H1 (cell line): Measurements from ENCODE around the gene ATP5ME. TPM values are rescaled to one million over a fixed set of nuclear protein-coding genes. Genes with fewer than 3 reads are reported as not detected.
"Not testable (repeated sequence)": the region's sequence is repeated elsewhere in the genome, so short reads cannot be mapped to it uniquely, and the experiment has no call there.

Experiments
- CTCF ChIA-PET: fragments of 300-600 bp; sonication (Branson Sonifier 250); formaldehyde crosslinking; loops from one replicate; lab custom pipeline; 2021; ENCODE audit not compliant: partially characterized antibody; lab: Charles Lee
- POLR2A ChIA-PET: fragments of 300-600 bp; sonication (Branson Sonifier 250); formaldehyde crosslinking; loops from one replicate; lab custom pipeline; 2021; ENCODE audit warnings: inconsistent platforms; ENCODE audit not compliant: partially characterized antibody; lab: Charles Lee
- DNase-seq, 2 experiments: peaks; one replicate each; pipeline versions ENCODE4 v3.0.0 to v3.0.0-alpha.2; 2010 to 2022; ENCODE audit warnings: low spot score in 2 of 2, low read depth in 1 of 2, mixed read lengths in 1 of 2
- FAIRE-seq: peaks from 2 replicates; lab custom pipeline; 2011; peaks lifted over from hg19 to GRCh38; lab: Jason Lieb, UNC
- H2AFZ ChIP-seq: 2 replicates; pipeline ENCODE4 v1.8.1; 2012; ENCODE audit warnings: low read length, inconsistent platforms
- H2AK5ac ChIP-seq: 2 replicates; pipeline ENCODE4 v1.6.1; 2013; ENCODE audit warnings: low read depth, low read length
- H2BK120ac ChIP-seq: replicated peaks from 2 replicates; pipeline ENCODE3; 2013; ENCODE audit warnings: low read depth, low read length, inconsistent platforms
- H2BK12ac ChIP-seq: 2 replicates; pipeline ENCODE4 v1.6.1; 2013; ENCODE audit warnings: low read depth, low read length
- H2BK15ac ChIP-seq: 2 replicates; pipeline ENCODE4 v1.6.1; 2013; ENCODE audit warnings: low read length
- H2BK20ac ChIP-seq: 2 replicates; pipeline ENCODE4 v1.6.1; 2013; ENCODE audit warnings: low read length
- H2BK5ac ChIP-seq: 2 replicates; pipeline ENCODE4 v1.6.1; 2013; ENCODE audit warnings: low read depth, low read length
- H3K14ac ChIP-seq: 2 replicates; pipeline ENCODE4 v1.6.1; 2013; ENCODE audit warnings: inconsistent platforms; ENCODE audit not compliant: insufficient read length
- H3K18ac ChIP-seq: 2 replicates; pipeline ENCODE4 v1.6.1; 2013; ENCODE audit warnings: low read length; ENCODE audit errors: extremely low read depth
- H3K23ac ChIP-seq: 2 replicates; pipeline ENCODE4 v1.6.1; 2013; ENCODE audit warnings: inconsistent platforms; ENCODE audit not compliant: insufficient read length
- H3K23me2 ChIP-seq: 2 replicates; pipeline ENCODE4 v1.6.1; 2013; ENCODE audit warnings: low read depth, low read length
- H3K27ac ChIP-seq: 2 replicates; pipeline ENCODE4 v1.6.1; 2011; ENCODE audit warnings: low read depth, low read length, inconsistent platforms
- H3K27me3 ChIP-seq, 4 experiments: replicated peaks in 1 of 4; 1 replicate in 1 of 4; 2 replicates in 3 of 4; pipeline versions ENCODE4 v1.6.1 to v1.8.1; 2011 to 2013; ENCODE audit warnings: low read length in 3 of 4, mild to moderate bottlenecking in 3 of 4, inconsistent platforms in 2 of 4, mixed read lengths in 2 of 4, moderate library complexity in 1 of 4; ENCODE audit not compliant: control insufficient read depth in 3 of 4, insufficient read depth in 3 of 4; ENCODE audit errors: extremely low read depth in 1 of 4
- H3K36me3 ChIP-seq, 4 experiments: 2 replicates each; pipeline versions ENCODE4 v1.6.1 to v1.8.1; 2011 to 2013; ENCODE audit warnings: mild to moderate bottlenecking in 4 of 4, low read length in 3 of 4, moderate library complexity in 2 of 4, control low read depth in 1 of 4, inconsistent platforms in 1 of 4; ENCODE audit not compliant: insufficient read depth in 4 of 4, control insufficient read depth in 2 of 4
- H3K4ac ChIP-seq: replicated peaks from 2 replicates; pipeline ENCODE3; 2013; ENCODE audit warnings: low read length, low read depth, mixed read lengths, inconsistent platforms; ENCODE audit not compliant: insufficient read length
- H3K4me1 ChIP-seq, 4 experiments: replicated peaks in 1 of 4; 1 replicate in 1 of 4; 2 replicates in 3 of 4; pipeline versions ENCODE4 v1.6.1 to v1.8.1; 2011 to 2013; ENCODE audit warnings: low read length in 3 of 4, inconsistent platforms in 2 of 4, mixed read lengths in 1 of 4; ENCODE audit not compliant: insufficient read depth in 4 of 4, control insufficient read depth in 3 of 4
- H3K4me2 ChIP-seq, 2 experiments: 2 replicates each; pipeline versions ENCODE4 v1.6.1 to v1.8.1; 2011 to 2013; ENCODE audit warnings: low read depth in 2 of 2, low read length in 2 of 2, control low read depth in 1 of 2, inconsistent platforms in 1 of 2, mild to moderate bottlenecking in 1 of 2; ENCODE audit not compliant: insufficient read depth in 1 of 2
- H3K4me3 ChIP-seq, 4 experiments: fragments of 200-600, 300-600 bp in 1 of 4; sonication (generic), shearing (Covaris generic), sonication (Bioruptor Twin) in 1 of 4; 2 replicates each; pipeline versions ENCODE4 v1.5.1 to v1.8.1; 2011 to 2016; ENCODE audit warnings: low read length in 4 of 4, low read depth in 3 of 4, control low read depth in 2 of 4, inconsistent platforms in 2 of 4, mild to moderate bottlenecking in 2 of 4, mixed read lengths in 1 of 4, moderate library complexity in 1 of 4; ENCODE audit not compliant: insufficient read depth in 2 of 4; ENCODE audit errors: extremely low read depth in 1 of 4
- H3K56ac ChIP-seq: replicated peaks from 2 replicates; pipeline ENCODE3; 2013; ENCODE audit warnings: low read depth, mild to moderate bottlenecking, mixed read lengths, low read length, inconsistent platforms; ENCODE audit not compliant: insufficient read length
- H3K79me1 ChIP-seq: 2 replicates; pipeline ENCODE4 v1.6.1; 2013; ENCODE audit warnings: low read depth, low read length, control low read depth
- H3K79me2 ChIP-seq, 2 experiments: 2 replicates each; pipeline versions ENCODE4 v1.6.1 to v1.8.1; 2012 to 2013; ENCODE audit warnings: low read length in 2 of 2, mild to moderate bottlenecking in 2 of 2, inconsistent platforms in 1 of 2; ENCODE audit not compliant: insufficient read depth in 2 of 2, control insufficient read depth in 1 of 2
- H3K9ac ChIP-seq, 4 experiments: replicated peaks in 1 of 4; 1 replicate in 1 of 4; 2 replicates in 3 of 4; pipeline versions ENCODE4 v1.6.1 to v1.8.1; 2011 to 2013; ENCODE audit warnings: low read depth in 3 of 4, low read length in 3 of 4, control low read depth in 2 of 4, mild to moderate bottlenecking in 2 of 4, moderate library complexity in 2 of 4, inconsistent platforms in 1 of 4; ENCODE audit errors: extremely low read depth in 1 of 4
- H3K9me3 ChIP-seq, 2 experiments: 2 replicates each; pipeline versions ENCODE4 v1.6.1 to v1.8.1; 2012 to 2013; ENCODE audit warnings: mild to moderate bottlenecking in 2 of 2, moderate library complexity in 2 of 2, control low read depth in 1 of 2, inconsistent platforms in 1 of 2, low read depth in 1 of 2, low read length in 1 of 2, mixed read lengths in 1 of 2; ENCODE audit not compliant: insufficient read depth in 2 of 2
- H4K20me1 ChIP-seq, 2 experiments: replicated peaks in 1 of 2; 2 replicates each; pipeline versions ENCODE3 to v1.8.1; 2011 to 2013; ENCODE audit warnings: inconsistent platforms in 2 of 2, low read length in 2 of 2, mild to moderate bottlenecking in 1 of 2; ENCODE audit not compliant: insufficient read depth in 2 of 2, control insufficient read depth in 1 of 2
- H4K5ac ChIP-seq: 2 replicates; pipeline ENCODE4 v1.6.1; 2013; ENCODE audit warnings: low read length, low read depth, mixed read lengths, inconsistent platforms; ENCODE audit not compliant: insufficient read length
- H4K8ac ChIP-seq: 2 replicates; pipeline ENCODE4 v1.8.0; 2013; ENCODE audit warnings: mild to moderate bottlenecking, moderate library complexity, low read length, inconsistent platforms; ENCODE audit not compliant: insufficient read depth; ENCODE audit errors: extremely low read depth
- H4K91ac ChIP-seq: replicated peaks from 2 replicates; pipeline ENCODE3; 2013; ENCODE audit warnings: low read length, mixed read lengths, inconsistent platforms; ENCODE audit not compliant: insufficient read length
- WGBS, 2 experiments: shearing (Covaris generic) in 1 of 2; methylation state at CpG; one replicate each; pipeline versions ENCODE4 v1.1.6 to v1.1.7; 2013 to 2015; ENCODE audit warnings: low lambda C conversion rate in 2 of 2, mixed read lengths in 2 of 2, inconsistent platforms in 1 of 2, low coverage in 1 of 2, missing lambda C conversion rate in 1 of 2; ENCODE audit not compliant: insufficient replicate concordance in 2 of 2, insufficient coverage in 1 of 2, insufficient read length in 1 of 2; ENCODE audit errors: extremely low coverage in 1 of 2, missing lambda C conversion rate in 1 of 2; 5-methylcytosine and 5-hydroxymethylcytosine counted together
- polyA plus RNA-seq, 7 experiments: library from polyadenylated mRNA; depleted of rRNA in 3 of 7; stranded (reverse) in 5 of 7; unstranded in 2 of 7; fragments of >200 nt in 5 of 7; fragments of 200-250 nt in 2 of 7; gene quantifications; 1 replicate in 5 of 7; 2 replicates in 1 of 7; 4 replicates in 1 of 7; pipeline versions ENCODE4 v1.2.1 to v1.2.3, GENCODE V29; 2011 to 2013; ENCODE audit warnings: missing spikeins in 2 of 7, mixed read lengths in 2 of 7
- total RNA-seq: library from RNA; stranded (reverse); fragmentation: NEBNext Ultra II Directional; extraction: Animal tissue kit (Norgen Biotek cat#: 25700); gene quantifications from 2 replicates; pipeline ENCODE4 v1.2.1, GENCODE V29; 2021

Gene ATP5ME
- total and polyA plus RNA-seq, 2 of the 8 experiments (the other 6 are each of a cell fraction or from before 2014, with no cell fraction given), result 375 to 450 TPM

GRCh38 chr4:642366-642765 is 31.7 kb downstream of the ATP5ME start:
- H3K4me1 ChIP-seq, H2AK5ac ChIP-seq, DNase-seq, H3K4me2 ChIP-seq, H3K9ac ChIP-seq, H2BK12ac ChIP-seq, H3K27ac ChIP-seq, H2BK120ac ChIP-seq, H3K9me3 ChIP-seq, H4K20me1 ChIP-seq, H3K18ac ChIP-seq, H4K8ac ChIP-seq, H2BK15ac ChIP-seq, H3K4ac ChIP-seq, H3K23me2 ChIP-seq, H2BK5ac ChIP-seq, H4K91ac ChIP-seq, POLR2A ChIA-PET, H3K36me3 ChIP-seq, FAIRE-seq, H3K4me3 ChIP-seq, H3K27me3 ChIP-seq, H2AFZ ChIP-seq, H3K79me2 ChIP-seq, H3K79me1 ChIP-seq, H3K56ac ChIP-seq, H4K5ac ChIP-seq, CTCF ChIA-PET, H3K14ac ChIP-seq, H3K23ac ChIP-seq, H2BK20ac ChIP-seq: not testable (repeated sequence)
- WGBS, 2 experiments, result 90% methylated on average over 6 of the region's 6 CpGs; no CpG with 5 or more reads in 1 of the 2 experiments
